Uterus (tissue), 4 donors: ENCODE measurements around the gene CD247. TPM values are rescaled to one million over a fixed set of nuclear protein-coding genes. Genes with fewer than 3 reads are reported as not detected.

Experiments
- DNase-seq, 2 donors: peaks; one replicate each; pipeline ENCODE4 v3.0.0-alpha.2; 2019 to 2020
- H3K27ac ChIP-seq, 2 donors: fragments of 200-600 bp; sonication (generic); 1 replicate in 1 of 2; 2 replicates in 1 of 2; pipeline ENCODE4 v1.5.1; 2016 to 2018
- H3K27me3 ChIP-seq, 2 donors: fragments of 200-600 bp; sonication (generic); one replicate each; pipeline ENCODE4 v1.5.1; 2018 to 2019; ENCODE audit warnings: control low read depth in 1 of 2
- H3K36me3 ChIP-seq, 2 donors: fragments of 200-600 bp; sonication (generic); one replicate each; pipeline ENCODE4 v1.5.1; 2019; ENCODE audit warnings: control low read depth in 1 of 2
- H3K4me1 ChIP-seq, 2 donors: fragments of 200-600 bp; sonication (generic); one replicate each; pipeline ENCODE4 v1.5.1; 2018 to 2019; ENCODE audit warnings: control low read depth in 1 of 2
- H3K4me3 ChIP-seq, 2 donors: fragments of 200-600 bp; sonication (generic); 1 replicate in 1 of 2; 2 replicates in 1 of 2; pipeline ENCODE4 v1.5.1; 2018 to 2019; ENCODE audit warnings: mild to moderate bottlenecking in 1 of 2
- H3K9me3 ChIP-seq, 2 donors: fragments of 200-600 bp; sonication (generic); one replicate each; pipeline ENCODE4 v1.5.1; 2019; ENCODE audit warnings: control low read depth in 1 of 2
- CTCF ChIP-seq, 4 experiments: fragments of 200-600 bp in 2 of 4; fragments of 450-650 bp in 2 of 4; sonication (generic) in 2 of 4; IDR thresholded peaks; one replicate each; pipeline ENCODE4 v1.5.1; 2016 to 2019; ENCODE audit warnings: antibody characterized with exemption in 4 of 4, mild to moderate bottlenecking in 2 of 4, moderate library complexity in 1 of 4
- POLR2A ChIP-seq, 2 donors: fragments of 450-650 bp; IDR thresholded peaks; one replicate each; pipeline ENCODE4 v1.6.1; 2016; ENCODE audit warnings: antibody characterized with exemption in 2 of 2, mild to moderate bottlenecking in 1 of 2, moderate library complexity in 1 of 2
- intact Hi-C: fragments of 100-400 bp; cut with DNase I; formaldehyde crosslinking; loops from one replicate; pipeline ENCODE4 v1.15.1; 2023; ENCODE audit warnings: low total_unique reads
- total RNA-seq, 4 donors: library from RNA; depleted of rRNA in 3 of 4; stranded (reverse); fragments of >200 nt in 3 of 4; gene quantifications; one replicate each; pipeline versions ENCODE4 v1.1.0 to v1.2.4, GENCODE V29; 2014 to 2023
- donor health status: DM: yes; HTN: yes; CAD: no.

The CD247 gene
- total RNA-seq, 4 donors from 2014 or later, result 1.6 to 3.3 TPM; not detected in 2

- Histone ChIP-seq H3K4me3 (no peak overlapping the region), H3K9me3 (no peaks in the 10 kb centered on the region), H3K27me3 (no peaks in the 10 kb centered on the region), H3K4me1 (no peaks in the 10 kb centered on the region), H3K27ac (no peak overlapping the region), H3K36me3 (no peaks in the 10 kb centered on the region)
- intact Hi-C loops, result no loop called here
- no peak for DNase-seq
- TF ChIP-seq POLR2A (IDR thresholded peaks at IDR 0.05), result no peak
- no peak for TF ChIP-seq CTCF (IDR thresholded peaks at IDR 0.05)
Measured at GRCh38 chr1:167465743-167466142, 52.6 kb downstream of the CD247 start.

GRCh38 chr1:167465018-167465417, 53.3 kb downstream of the CD247 start:
- TF ChIP-seq POLR2A (IDR thresholded peaks at IDR 0.05) (no peak), CTCF (IDR thresholded peaks at IDR 0.05) (no peak)
- no peaks in the 10 kb centered on the region for H3K9me3 ChIP-seq
- H3K4me3 ChIP-seq, result no peak overlapping the region
- no peak for DNase-seq
- no peak overlapping the region for H3K27ac ChIP-seq
- intact Hi-C loops, result no loop called here
- H3K27me3 ChIP-seq, result no peaks in the 10 kb centered on the region
- no peaks in the 10 kb centered on the region for H3K36me3 ChIP-seq
- no peaks in the 10 kb centered on the region for H3K4me1 ChIP-seq

- no peak overlapping the region for H3K4me3 ChIP-seq
- H3K9me3 ChIP-seq, result no peaks in the 10 kb centered on the region
- TF ChIP-seq CTCF (IDR thresholded peaks at IDR 0.05), result no peak
- no peak for TF ChIP-seq POLR2A (IDR thresholded peaks at IDR 0.05)
- H3K27ac ChIP-seq, result no peak overlapping the region
- H3K27me3 ChIP-seq, result no peaks in the 10 kb centered on the region
- intact Hi-C loops, result no loop called here
- no peak for DNase-seq
- H3K36me3 ChIP-seq, result no peaks in the 10 kb centered on the region
- no peaks in the 10 kb centered on the region for H3K4me1 ChIP-seq
Measured at GRCh38 chr1:167463875-167464575, 54.3 kb downstream of the CD247 start.

GRCh38 chr1:167463080-167463479, 55.2 kb downstream of the CD247 start:
- no peak for DNase-seq
- Histone ChIP-seq H3K9me3 (no peaks in the 10 kb centered on the region), H3K4me1 (no peaks in the 10 kb centered on the region), H3K4me3 (no peak overlapping the region), H3K36me3 (no peaks in the 10 kb centered on the region), H3K27me3 (no peaks in the 10 kb centered on the region), H3K27ac (no peak overlapping the region)
- TF ChIP-seq CTCF (IDR thresholded peaks at IDR 0.05), result no peak
- no peak for TF ChIP-seq POLR2A (IDR thresholded peaks at IDR 0.05)
- intact Hi-C loops, result no loop called here

GRCh38 chr1:167462341-167462740, 56.0 kb downstream of the CD247 start:
- TF ChIP-seq CTCF (IDR thresholded peaks at IDR 0.05), result no peak
- no peak for TF ChIP-seq POLR2A (IDR thresholded peaks at IDR 0.05)
- Histone ChIP-seq H3K27me3 (no peaks in the 10 kb centered on the region), H3K4me1 (no peaks in the 10 kb centered on the region), H3K9me3 (no peaks in the 10 kb centered on the region), H3K36me3 (no peaks in the 10 kb centered on the region), H3K27ac (no peak overlapping the region), H3K4me3 (no peak overlapping the region)
- DNase-seq, result no peak
- intact Hi-C loops, result no loop called here
